GM19455 (cell line): ENCODE data around the gene SIGLEC6.

ENCODE experiments used
- ATAC-seq: cut with Tn5 transposase; IDR thresholded peaks from one replicate; pipeline ENCODE4 v1.9.1; 2021; ENCODE audit not compliant: unreplicated experiment

Gene SIGLEC6

DNA sequence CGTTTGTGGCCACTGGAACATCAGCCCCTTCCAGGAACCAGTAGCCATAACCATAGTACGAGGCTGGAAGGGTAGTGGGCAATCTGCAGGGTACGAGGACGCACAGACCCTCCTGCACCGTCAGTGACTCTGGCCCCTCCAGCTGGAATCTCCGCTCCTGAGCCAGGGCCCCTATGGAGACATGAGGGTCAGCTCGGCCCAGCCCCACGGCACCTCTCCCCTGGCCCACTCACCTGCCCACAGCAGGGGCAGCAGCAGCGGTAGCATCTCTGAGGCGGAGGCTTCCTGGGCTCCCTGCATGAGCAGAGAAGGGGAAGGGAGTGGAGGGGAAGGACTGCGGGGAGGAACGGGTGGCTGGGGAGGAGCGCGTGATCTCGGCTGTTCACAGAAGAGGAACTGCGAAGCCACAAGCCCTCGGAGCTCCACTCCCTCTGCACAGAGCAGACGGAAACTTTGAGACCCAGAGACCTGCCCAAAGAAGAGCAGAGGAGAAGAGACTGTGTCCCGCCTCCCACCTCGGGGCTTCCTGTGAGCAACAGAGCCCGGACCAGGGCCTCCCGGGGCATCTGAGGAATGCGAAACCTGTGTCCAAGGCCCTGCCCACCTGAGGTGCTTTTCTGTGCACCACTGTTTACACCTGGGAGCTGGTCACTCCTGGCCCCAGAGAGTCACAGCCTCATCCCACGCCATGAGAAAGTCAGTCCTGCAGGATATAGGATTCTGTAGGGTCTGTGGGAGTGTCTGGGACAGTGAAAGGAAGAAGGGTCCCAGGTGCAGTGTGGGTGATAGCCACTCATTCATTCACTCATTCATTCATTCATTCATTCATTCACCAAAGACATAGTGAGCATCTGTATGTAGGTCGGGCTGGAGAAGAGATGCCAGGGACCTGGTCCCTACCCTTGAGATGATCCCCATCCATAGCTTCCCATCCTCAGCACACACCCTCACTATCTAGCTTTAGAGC is at the start of gene SIGLEC6:
TSS of gene SIGLEC6 (minus strand) at position 322 of the 967 bp plus-strand sequence. CDS start at position 300, 22 bp downstream.
- ATAC-seq: no peak

DNA sequence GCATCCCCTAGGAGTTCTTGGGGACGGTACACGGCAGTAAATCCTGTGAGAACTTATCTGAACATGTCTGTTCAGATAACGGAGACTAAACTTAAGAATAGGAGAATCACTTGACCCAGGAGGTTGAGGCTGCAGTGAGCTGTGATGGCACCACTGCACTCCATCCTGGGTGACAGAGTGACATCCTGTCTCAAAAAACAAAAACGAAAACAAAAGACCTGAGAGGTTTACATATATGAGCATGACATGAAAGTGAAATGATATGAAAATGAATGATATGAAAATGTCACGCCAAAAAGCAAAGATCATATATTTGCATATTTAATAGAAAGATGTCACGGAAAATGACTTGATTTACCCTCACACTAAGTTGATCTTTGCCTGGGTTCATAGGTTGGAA is 45.4 kb upstream of the SIGLEC6 start:
- ATAC-seq: no peak

- no peak for ATAC-seq
These were observed 41.9 kb upstream of the SIGLEC6 start for GRCh38 chr19:51573331-51573730.

DNA sequence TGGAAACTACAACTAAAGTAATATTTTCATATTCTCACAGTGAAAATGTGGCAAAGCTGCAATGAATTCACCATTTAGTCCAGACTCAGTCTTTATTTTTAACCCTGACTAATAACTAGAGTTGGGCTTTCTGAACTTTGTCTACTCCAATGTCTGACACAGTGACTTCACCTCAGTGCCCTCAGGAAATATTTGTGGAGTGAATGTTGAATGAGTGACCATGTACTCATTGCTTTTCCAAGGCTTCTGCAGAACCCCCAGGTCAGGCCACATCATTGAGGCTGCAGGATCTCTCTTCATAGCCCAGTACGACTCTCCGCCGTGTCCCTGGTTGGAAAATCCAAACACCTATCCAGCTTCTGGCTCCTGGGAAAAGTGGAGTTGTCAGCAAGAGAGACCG is 41.4 kb upstream of the SIGLEC6 start:
- no peak for ATAC-seq

DNA sequence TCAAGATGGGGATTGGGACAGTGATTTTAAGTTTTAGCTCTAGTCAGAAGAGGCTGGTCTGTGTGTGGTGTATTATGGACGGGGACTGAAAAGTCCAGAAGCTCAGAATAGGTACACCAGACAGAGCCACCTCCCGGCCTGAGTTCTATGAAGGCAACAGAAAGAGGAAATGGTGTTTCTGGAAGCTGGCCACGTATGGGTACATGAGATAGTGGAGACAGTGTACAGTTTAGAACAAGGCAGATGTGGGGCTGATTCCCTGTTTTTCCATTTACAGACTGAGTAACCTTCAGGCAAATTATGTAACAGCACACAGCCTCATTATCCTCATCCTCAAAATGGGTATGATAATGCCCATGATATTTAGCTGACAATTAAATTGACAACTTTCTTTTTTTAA is 40.9 kb upstream of the SIGLEC6 start:
- ATAC-seq: no peak

- no peak for ATAC-seq
These were observed 40.1 kb upstream of the SIGLEC6 start for GRCh38 chr19:51571599-51571998.

- ATAC-seq: peak; percentile 69
These were observed 39.6 kb upstream of the SIGLEC6 start, which contains the start of gene ZNF175 for GRCh38 chr19:51570962-51571575. Gene ZNF175, plus strand, starts transcription at chr19:51571283. Its CDS starts 2,047 bp downstream, at chr19:51573330.

DNA sequence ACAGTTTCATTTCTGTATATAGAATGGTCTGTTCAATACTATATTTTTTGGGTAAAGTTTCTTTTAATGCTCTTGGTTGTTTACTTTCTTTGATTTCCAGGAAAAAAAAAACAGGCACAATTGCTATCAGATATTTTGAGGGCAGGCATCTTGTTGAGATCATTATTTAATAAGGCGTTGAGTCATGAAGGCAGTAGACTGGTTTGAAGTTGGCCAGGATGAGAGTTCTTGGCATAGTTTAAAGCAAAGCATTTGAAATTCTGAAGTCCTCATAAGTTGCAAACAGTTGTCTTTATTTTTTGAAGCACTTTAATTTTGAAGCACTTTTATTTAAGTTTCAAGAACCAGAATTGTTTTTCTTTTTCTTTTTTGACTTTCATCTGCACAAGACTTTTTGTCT is 37.0 kb upstream of the SIGLEC6 start:
- no peak for ATAC-seq

DNA sequence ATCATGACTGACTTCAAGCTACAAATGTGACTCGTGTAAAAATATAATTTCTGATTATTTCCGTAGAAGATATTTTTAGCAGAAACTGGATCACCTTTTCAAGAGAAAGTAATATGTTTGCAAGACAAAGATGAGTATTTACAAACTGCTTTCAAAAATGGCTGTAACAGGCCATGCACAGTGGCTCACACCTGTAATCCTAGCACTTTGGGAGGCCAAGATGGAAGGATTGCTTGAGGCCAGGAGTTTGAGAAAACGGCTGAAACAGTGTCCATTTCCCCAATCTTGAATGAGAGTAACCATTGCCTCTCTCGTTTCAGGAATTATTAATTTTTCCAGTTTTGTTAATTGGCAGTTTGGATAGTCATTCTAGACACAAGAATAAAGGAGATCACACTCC is 36.1 kb upstream of the SIGLEC6 start:
- ATAC-seq: no peak

GRCh38 chr19:51566489-51567100 is 35.1 kb upstream of the SIGLEC6 start:
- ATAC-seq: no peak

GRCh38 chr19:51565583-51565982 is 34.1 kb upstream of the SIGLEC6 start:
- ATAC-seq: no peak

GRCh38 chr19:51564791-51565190 is 33.3 kb upstream of the SIGLEC6 start:
- ATAC-seq: no peak

DNA sequence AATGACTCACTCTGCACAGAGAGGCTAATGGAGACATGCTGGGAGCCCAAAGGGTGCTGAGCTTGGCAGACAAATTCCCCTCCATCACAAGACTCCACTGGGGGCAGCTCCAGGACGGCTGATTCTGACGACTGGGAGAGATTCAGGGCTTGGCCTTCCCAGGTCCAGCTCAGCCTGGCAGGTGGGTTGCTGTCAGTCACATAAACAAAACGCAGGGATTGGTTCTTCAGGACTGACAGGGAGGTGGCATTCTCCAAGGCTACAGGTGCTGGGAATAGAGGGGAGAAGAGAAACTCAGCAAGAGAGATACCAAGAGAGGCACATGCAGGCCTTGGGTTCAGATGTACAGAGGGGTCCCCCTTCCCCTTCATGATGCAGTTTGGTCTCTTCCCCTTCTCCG is 28.9 kb upstream of the SIGLEC6 start:
- ATAC-seq: no peak

- ATAC-seq: no peak
These were observed 27.8 kb upstream of the SIGLEC6 start for GRCh38 chr19:51559240-51559639.

- ATAC-seq: no peak
These were observed 21.7 kb upstream of the SIGLEC6 start for GRCh38 chr19:51552996-51553725.

DNA sequence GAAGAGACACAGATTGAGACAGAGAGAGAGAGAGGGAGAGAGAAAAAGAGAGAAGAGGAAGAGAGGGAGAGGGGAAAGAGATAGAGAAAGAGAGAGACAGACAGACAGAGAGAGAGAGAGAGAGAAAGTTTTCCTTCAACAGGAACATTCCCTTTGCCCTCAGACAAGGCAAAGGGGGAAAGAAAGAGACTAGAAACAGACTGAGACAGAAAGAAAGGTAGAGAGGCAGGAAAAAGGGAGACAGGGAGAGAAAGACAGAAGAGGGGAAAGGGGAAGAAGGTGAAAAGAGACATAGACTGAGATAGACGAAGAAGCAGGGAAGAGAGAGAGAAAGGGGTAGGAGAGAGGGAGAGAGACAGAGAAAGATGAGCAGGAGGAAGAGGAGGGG is 21.1 kb upstream of the SIGLEC6 start:
- no peak for ATAC-seq

DNA sequence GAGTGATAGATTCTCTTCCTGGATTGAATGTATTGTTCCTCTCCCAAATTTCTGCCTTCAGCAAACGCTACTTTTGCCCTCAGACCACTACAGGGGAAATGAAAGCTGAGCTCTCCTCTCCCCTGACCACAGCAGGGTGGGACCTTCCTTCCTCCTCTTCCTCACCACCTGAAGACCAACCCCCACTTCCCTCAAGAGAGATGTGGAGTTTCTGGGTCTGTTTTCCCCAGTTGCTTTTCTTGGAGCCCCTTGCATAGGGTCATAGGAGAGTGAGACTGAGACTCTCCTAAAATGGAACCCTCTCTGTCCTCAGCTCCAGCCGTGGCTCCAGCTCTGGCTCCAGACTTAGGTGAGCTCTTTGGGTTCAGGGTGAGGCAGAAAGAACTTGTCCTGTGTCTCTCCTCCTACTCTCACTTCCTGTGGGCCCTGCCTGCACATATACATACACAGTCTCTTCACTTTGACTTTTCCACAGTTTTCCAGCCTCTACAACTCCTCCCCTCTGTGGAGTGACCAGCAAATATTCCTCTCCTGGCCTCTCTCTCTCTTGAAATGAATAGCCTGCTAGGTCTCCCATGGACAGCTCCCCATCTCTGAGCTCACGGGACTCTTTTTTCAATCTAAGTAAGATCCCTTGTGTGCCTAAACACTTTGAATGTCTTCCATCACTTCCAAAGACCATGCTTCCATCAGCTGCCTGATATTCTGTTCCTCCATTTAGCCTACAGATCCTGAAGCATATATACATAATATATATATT is 20.4 kb upstream of the SIGLEC6 start:
- ATAC-seq: no peak

- ATAC-seq: no peak
These were observed 19.6 kb upstream of the SIGLEC6 start for GRCh38 chr19:51550848-51551672.

DNA sequence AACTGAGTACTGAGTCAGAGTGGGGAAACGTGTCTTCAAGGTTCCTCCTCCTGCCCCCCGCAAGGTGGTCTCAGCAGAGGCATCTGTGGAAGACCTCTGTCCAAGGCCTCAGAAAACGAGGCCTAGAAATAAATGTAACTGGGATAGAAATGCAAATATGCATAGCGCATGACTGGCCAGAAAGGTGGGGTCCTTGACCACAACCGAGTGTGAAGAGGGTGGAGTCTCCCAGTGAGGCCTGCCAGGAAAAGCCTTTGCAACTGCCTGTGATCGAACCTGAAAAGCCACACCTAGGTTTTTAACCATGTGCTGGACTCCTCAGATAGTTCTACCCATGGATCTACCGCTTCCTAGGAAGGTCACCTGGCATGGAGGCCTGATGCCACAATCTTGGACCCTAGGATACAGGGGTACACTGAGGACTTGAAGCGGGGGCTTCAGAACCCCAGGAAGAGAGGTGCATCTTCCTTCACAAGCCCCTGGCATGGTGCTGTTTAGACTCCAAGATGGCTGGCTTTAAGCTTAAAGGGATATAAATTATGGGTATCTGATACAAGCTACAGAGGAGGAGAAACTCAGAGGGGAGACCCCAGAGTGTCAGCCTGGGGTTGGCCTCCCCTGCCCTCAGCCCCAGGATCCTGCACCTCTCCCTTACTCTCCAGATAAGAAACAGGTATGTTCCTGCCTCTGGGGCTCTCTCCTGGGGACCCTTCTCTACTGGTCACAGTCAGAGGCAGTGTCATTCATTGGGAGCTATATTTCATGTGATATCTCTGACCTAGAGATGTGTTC is 18.3 kb upstream of the SIGLEC6 start:
- ATAC-seq: no peak
